ENCODE data around the gene SURF1.
"Not testable (repeated sequence)": the region's sequence is repeated elsewhere in the genome, so short reads cannot be mapped to it uniquely, and the experiment has no call there.

The SURF1 gene

GRCh38 chr9:133384736-133385321 lies 28.5 kb upstream of the SURF1 start:
- no peak for DNase-seq (ENCODE audit: low read depth, low spot score)

DNA sequence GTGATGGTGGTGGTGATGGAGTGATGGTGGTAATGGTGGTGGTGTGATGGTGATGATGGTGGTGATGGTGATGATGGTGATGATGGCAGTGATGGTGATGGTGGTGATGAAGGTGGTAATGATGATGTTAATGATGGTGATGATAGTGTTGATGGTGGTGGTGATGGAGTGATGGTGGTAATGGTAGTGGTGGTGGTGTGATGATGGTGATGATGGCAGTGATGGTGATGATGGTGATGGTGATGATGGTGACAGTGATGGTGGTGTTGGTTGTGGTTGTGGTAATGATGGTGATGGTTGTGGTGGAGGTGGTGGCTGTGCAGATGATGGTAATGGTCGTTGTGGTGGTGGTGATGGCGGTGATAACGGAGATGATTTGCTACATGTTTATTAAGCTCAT lies 27.2 kb upstream of the SURF1 start:
- no peak for DNase-seq (ENCODE audit: low read depth, low spot score)

DNA sequence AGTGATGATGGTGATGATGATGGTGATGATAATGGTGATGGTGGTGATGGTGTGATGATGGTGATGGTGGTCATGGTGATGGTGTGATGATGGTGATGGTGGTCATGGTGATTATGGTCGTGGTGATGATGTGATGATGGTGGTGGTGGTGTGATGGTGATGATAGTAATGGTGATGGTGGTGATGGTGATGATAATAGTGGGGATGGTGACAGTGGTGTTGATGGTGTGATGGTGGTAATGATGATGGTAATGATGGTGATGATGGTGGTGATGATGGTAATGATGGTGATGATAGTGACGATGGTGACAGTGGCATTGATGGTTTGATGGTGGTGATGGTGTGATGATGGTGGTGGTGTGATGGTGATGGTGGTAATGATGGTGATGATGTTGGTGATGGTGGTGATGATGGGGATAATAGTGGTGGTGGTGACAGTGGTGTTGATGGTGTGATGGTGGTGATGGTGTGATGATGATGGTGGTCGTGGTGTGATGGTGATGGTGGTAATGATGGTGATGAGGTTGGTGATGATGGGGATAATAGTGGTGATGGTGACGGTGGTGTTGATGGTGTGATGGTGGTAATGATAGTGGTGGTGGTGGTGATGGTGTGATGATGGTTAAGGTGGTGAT lies 26.3 kb upstream of the SURF1 start:
- DNase-seq (ENCODE audit: low read depth, low spot score) = no peak

DNA sequence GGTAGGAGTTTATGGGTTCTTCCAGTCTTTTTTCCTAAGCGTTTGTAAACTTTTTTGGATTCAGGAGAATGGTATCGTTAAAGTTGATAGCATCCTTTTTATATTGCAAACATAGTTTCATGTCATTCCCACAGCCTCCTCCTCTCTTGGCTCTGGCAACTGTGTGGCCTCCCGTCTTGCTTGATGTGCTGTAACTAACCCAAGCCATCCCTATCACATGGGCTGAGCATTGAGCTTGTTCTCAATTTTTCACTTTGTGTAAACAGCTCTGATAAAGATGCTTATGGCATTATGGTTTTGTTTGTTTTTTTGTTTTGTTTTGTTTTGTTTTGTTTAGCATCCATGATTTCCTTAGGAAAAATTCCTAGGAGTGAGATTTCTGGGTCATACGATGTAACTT lies 24.4 kb upstream of the SURF1 start:
- no peak for DNase-seq (ENCODE audit: low read depth, low spot score)

GRCh38 chr9:133379153-133380086 lies 23.1 kb upstream of the SURF1 start:
- DNase-seq (ENCODE audit: low read depth, low spot score) = no peak

- no peak for DNase-seq (ENCODE audit: low read depth, low spot score)
Measured at GRCh38 chr9:133378408-133378962, 22.2 kb upstream of the SURF1 start.

DNA sequence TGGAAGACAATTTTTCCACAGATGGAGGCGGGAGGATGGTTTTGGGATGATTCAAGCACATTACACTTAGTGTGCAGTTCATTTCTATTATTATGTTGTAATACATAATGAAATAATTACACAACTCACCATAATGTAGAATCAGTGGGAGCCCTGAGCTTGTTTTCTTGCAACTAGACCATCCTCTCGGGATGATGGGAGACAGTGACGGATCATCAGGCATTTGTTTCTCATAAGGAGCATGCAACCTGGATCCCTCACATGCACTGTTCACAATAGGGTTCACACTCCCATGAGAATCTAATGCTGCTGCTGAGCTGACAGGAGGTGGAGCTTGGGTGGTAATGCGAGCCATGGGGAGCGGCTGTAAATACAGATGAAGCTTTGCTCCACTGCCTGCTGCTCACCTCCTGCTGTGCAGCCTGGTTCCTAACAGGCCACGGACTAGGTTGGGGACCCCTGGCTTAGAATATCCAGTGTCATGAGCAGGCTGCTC lies 21.5 kb upstream of the SURF1 start:
- DNase-seq (ENCODE audit: low read depth, low spot score) = no peak

DNA sequence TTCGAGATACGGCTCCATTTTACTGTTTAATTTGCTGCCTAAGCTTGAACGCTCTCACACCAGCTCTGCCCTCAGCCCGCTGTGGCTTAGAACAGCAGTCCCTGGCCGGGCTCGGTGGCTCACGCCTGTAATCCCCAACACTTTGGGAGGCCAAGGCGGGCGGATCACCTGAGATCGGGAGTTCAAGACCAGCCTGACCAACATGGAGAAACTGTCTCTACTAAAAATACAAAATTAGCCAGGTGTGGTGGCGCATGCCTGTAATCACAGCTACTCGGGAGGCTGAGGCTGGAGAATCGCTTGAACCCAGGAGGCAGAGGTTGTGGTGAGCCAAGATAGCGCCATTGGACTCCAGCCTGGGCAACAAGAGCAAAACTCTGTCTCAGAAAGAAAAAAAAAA lies 21.0 kb upstream of the SURF1 start:
- not testable (repeated sequence) for DNase-seq (ENCODE audit: low read depth, low spot score)

DNA sequence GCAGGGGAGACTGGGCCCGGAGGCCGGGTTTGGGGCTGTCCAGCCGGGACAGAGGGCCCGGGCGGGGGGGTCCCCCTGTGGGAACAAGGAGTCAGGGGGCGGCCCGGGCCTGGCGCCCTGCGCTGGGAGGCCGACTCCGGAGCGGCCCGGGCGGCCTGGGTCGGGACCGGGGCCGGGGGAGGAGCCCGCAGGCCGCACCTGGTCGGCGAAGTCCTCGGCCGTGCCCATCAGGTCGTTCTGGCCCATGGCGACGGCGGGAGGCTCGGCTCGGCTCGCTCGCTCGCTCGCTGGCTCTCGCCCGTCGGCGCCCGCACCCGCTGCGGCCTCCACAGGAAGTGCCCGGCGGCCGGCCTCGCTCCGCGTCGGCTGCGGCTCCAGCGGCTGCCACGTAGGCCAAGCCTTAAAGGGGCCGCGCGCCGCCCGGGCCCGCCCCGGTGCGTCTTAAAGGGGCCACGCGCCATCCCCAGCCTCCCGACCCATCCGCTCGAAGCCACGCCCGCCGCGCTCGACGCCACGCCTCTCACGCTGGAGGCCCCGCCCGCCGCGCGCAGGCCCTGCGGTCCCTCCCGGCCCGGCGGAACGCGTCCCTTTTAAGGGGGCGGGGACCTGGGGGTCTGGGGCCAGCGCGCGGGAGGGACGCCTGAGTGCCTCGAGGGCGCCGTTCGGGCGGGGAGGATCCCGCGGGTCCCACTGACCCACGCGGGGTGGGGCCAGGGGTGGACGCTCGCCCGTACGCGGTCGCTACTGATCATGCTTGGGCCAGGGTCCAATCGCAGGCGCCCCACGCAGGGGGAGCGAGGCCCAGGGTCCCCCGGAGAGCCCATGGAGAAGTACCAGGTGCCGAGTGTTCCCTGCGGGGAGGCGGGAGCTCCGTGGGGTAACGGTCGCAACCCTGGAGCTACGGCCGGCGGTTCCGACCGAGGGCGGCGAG lies 19.7 kb upstream of the SURF1 start, which contains the start of the genes STKLD1 and SURF4:
Gene STKLD1 (plus strand): TSS at position 643 of the 931 bp plus-strand sequence. CDS start 108 bp downstream, at position 751.
Gene SURF4 (minus strand): TSS at position 337 of the 931 bp plus-strand sequence. CDS start 91 bp downstream, at position 246.
- peak; percentile 70 for DNase-seq (ENCODE audit: low read depth, low spot score)

- DNase-seq (ENCODE audit: low read depth, low spot score) = no peak
Measured at GRCh38 chr9:133375116-133375723, 18.9 kb upstream of the SURF1 start.

DNA sequence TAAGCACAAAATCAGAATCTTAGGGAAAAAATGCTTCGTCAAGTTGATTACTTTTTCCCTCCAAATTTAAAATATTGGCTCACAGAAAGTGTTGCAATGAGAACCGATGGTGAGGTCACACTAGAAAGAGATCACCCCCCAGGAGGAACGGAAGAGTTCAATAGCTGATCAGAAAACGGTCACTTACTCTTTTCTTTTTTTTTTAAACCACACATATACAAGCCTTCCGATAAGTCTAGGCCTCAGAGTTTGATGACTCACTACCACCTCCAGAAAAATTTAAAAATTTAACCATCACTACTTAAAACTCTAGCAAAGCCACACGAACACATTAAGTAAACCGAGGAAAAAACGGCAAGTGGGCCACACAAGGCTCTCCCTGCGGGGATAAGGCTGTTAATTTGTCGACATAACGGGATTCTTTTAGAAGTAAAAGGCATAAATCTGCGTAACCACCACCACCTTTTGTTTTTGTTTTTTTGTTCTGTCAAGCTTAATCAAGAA lies 18.4 kb upstream of the SURF1 start:
- DNase-seq (ENCODE audit: low read depth, low spot score) = no peak

- no peak for DNase-seq (ENCODE audit: low read depth, low spot score)
Measured at GRCh38 chr9:133372144-133372543, 15.9 kb upstream of the SURF1 start.

DNA sequence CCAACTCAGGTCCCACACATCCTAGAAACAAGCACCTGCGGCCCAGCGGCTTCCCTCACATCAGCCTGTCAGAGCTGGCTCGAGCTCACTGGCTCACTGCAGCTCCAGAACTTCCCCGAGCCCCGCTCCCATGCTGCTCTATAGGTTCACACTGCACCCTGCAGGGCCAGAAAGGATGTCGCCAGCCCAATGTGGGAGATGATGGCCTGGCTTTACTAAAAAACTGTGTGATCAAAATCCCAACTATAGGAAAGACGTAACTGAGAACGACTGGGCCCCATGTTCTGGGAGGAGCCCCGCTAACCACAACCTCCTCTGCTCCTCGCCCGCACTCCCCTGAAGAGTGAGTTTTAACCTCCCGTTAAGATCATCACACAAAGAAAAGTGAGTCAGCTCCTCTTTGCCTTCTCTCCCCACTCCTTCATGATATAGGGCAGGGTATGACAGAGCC lies 15.0 kb upstream of the SURF1 start:
- no peak for DNase-seq (ENCODE audit: low read depth, low spot score)

DNA sequence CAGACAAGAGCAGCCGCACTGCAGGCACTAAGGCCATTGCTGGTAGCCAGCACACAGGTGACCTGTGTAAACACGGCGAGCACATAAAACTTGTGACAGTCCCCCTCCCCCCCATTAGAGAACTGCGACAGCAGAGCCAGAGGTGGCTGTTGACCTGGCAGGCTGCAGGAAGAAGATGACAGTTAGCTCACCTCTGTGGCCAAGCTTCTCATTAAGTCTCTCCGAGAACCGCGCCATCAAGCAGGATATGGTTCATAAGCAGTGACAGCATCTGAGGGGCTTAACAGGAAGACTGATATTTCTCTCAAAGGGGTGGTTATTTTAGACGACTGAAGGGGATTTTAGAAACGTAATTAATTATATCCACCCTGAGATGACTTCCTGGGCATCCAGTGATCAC lies 14.4 kb upstream of the SURF1 start:
- DNase-seq (ENCODE audit: low read depth, low spot score) = no peak

GRCh38 chr9:133369933-133370332 lies 13.6 kb upstream of the SURF1 start:
- DNase-seq (ENCODE audit: low read depth, low spot score) = no peak

GRCh38 chr9:133369422-133369821 lies 13.1 kb upstream of the SURF1 start:
- DNase-seq (ENCODE audit: low read depth, low spot score) = no peak

GRCh38 chr9:133368249-133368881 lies 12.1 kb upstream of the SURF1 start:
- no peak for DNase-seq (ENCODE audit: low read depth, low spot score)

DNA sequence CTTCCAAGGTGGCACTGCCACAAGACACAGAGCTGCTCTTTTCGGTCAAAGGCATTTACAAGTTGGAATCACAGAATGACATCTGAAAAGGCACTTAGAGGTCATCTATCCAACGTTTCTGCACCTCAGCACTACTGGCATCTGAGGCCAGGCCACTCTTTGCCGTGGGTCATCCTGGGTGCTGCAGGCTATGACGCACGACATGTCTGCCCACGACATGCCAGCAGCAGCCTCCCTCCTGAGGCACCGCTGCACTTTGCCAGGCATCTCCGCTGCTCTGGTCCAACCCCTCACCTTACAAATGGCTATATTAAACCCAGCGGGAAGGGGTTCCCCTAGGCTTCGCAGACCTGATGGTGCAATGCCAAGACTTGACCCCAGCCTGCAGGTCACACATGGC lies 11.5 kb upstream of the SURF1 start:
- DNase-seq (ENCODE audit: low read depth, low spot score) = no peak

DNA sequence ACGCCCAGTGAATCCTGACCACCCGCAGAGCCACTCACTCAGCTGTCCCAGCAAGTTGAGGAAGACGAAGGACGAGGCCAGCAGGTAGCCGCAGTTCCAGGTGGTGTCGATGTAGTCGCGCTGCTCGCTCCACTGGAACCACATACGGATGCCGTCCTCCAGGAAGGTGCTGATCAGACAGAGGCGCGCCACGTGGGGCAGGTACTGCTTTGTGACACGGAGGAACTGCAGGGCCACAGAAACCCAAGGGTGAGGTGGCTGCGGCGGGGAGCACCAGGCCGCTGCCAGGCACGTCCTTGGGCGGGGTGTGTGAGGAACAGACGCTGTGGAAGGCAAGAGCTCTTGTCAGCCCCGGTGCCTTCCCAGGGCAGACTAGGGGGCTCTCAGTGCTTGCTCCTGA lies 10.9 kb upstream of the SURF1 start:
- DNase-seq (ENCODE audit: low read depth, low spot score) = no peak

DNA sequence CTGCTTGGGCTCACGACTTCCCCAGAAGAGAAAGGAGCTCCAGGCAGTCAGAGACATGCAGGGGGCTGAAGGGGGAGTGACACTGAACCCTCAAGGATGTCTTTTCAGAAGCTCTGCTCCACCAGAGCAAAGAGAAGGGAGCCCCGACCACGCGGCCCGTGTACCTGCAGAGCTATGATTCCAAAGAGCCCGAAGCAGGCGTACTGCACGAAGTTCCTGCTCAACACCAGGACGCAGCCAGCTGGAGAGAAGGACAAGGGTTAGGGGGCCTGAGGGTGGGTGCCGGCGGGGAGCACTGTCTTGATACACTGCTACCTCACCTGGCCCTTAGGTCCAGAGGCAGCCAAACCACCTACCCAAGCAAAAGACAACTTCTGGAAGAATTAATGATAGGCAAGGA lies 10.1 kb upstream of the SURF1 start:
- no peak for DNase-seq (ENCODE audit: low read depth, low spot score)

Measured in iPS DF 19.7 (cell line).